SU-DHL-6 (cell line): ENCODE measurements around the gene EXO5.

ENCODE experiments used
- EZH2phosphoT487 ChIP-seq: fragments of 200-600 bp; sonication (generic), shearing (Covaris generic); conservative IDR thresholded peaks from 2 replicates; pipeline ENCODE4 v1.6.1; 2018; ENCODE audit warnings: mild to moderate bottlenecking, antibody characterized with exemption, low read length, moderate library complexity, mixed read lengths
- TF ChIP-seq, protein P1 (sequence below): fragments of 200-600 bp; sonication (generic); IDR thresholded peaks from one replicate; pipeline ENCODE4 v1.5.1; 2017; ENCODE audit warnings: antibody characterized with exemption, mild to moderate bottlenecking, low read length, moderate library complexity; ENCODE audit not compliant: insufficient read depth, poor library complexity, severe bottlenecking

DNA sequence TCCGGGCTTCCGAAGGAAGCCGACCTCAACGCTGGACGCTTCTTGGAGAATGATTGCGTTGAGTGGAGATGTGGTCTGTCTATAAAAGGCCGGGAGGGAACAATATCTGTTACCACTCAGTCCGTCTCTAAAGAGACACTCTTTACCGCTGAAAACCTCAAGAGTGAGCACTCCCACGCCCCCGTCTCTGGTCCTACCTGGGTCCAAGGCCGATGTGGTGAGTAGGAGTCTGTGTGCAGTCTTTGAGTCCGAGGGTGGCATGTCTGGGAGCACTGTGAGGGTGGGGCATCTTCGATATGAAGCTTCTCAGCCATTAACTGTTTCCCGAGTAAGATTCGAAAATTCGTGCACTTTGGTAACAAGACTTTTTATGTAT is 30.9 kb upstream of the EXO5 start:
- TF ChIP-seq, protein P1, sequence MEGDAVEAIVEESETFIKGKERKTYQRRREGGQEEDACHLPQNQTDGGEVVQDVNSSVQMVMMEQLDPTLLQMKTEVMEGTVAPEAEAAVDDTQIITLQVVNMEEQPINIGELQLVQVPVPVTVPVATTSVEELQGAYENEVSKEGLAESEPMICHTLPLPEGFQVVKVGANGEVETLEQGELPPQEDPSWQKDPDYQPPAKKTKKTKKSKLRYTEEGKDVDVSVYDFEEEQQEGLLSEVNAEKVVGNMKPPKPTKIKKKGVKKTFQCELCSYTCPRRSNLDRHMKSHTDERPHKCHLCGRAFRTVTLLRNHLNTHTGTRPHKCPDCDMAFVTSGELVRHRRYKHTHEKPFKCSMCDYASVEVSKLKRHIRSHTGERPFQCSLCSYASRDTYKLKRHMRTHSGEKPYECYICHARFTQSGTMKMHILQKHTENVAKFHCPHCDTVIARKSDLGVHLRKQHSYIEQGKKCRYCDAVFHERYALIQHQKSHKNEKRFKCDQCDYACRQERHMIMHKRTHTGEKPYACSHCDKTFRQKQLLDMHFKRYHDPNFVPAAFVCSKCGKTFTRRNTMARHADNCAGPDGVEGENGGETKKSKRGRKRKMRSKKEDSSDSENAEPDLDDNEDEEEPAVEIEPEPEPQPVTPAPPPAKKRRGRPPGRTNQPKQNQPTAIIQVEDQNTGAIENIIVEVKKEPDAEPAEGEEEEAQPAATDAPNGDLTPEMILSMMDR: no peak
- no peak for TF ChIP-seq EZH2phosphoT487
